Endometrial microvascular endothelial cells (primary cell): ENCODE measurements around the gene CD38. TPM values are rescaled to one million over a fixed set of nuclear protein-coding genes. Genes with fewer than 3 reads are reported as not detected.
"Not testable (repeated sequence)": the region's sequence is repeated elsewhere in the genome, so short reads cannot be mapped to it uniquely, and the experiment has no call there.

ENCODE experiments used
- in situ Hi-C: cut with HindIII; loops from 2 replicates; pipeline ENCODE4 v1.10.0; 2017; ENCODE audit warnings: low sequenced_read_pairs, low pct_unique_long_range_greater_than_20kb; ENCODE audit errors: inconsistent ontology term
- total RNA-seq: library from RNA; depleted of rRNA; stranded (reverse); fragments of >200 nt; gene quantifications from one replicate; pipeline ENCODE4 v1.2.3, GENCODE V29; 2015; ENCODE audit errors: inconsistent ontology term

CD38 gene
- total RNA-seq = under 0.01 TPM

- in situ Hi-C loops = no loop called here
Observed at GRCh38 chr4:15778289-15779241, at the start of gene CD38. TSS of gene CD38 (plus strand) at chr4:15778328. CDS start at chr4:15778415, 87 bp downstream.

- in situ Hi-C loops = no loop called here
Observed at GRCh38 chr4:15729910-15730533, 48.1 kb upstream of the CD38 start.

GRCh38 chr4:15733061-15733460 lies 45.1 kb upstream of the CD38 start:
- in situ Hi-C loops = not testable (repeated sequence)

- in situ Hi-C loops = no loop called here
Observed at GRCh38 chr4:15735536-15735935, 42.6 kb upstream of the CD38 start.

GRCh38 chr4:15736514-15737050 lies 41.5 kb upstream of the CD38 start:
- in situ Hi-C loops = no loop called here

- in situ Hi-C loops = no loop called here
Observed at GRCh38 chr4:15737255-15737654, 40.9 kb upstream of the CD38 start.

GRCh38 chr4:15738877-15739276 lies 39.3 kb upstream of the CD38 start:
- in situ Hi-C loops = no loop called here

GRCh38 chr4:15740764-15741404 lies 37.2 kb upstream of the CD38 start:
- in situ Hi-C loops = no loop called here

- in situ Hi-C loops = no loop called here
Observed at GRCh38 chr4:15742083-15742582, 36.0 kb upstream of the CD38 start.

- in situ Hi-C loops = no loop called here
Observed at GRCh38 chr4:15742637-15743036, 35.5 kb upstream of the CD38 start.

GRCh38 chr4:15744016-15744545 lies 34.0 kb upstream of the CD38 start:
- in situ Hi-C loops = no loop called here

GRCh38 chr4:15746110-15746509 lies 32.0 kb upstream of the CD38 start:
- in situ Hi-C loops = no loop called here

GRCh38 chr4:15749001-15749400 lies 29.1 kb upstream of the CD38 start:
- in situ Hi-C loops = no loop called here

GRCh38 chr4:15751153-15751552 lies 27.0 kb upstream of the CD38 start:
- in situ Hi-C loops = no loop called here

- in situ Hi-C loops = no loop called here
Observed at GRCh38 chr4:15753081-15753480, 25.0 kb upstream of the CD38 start.

GRCh38 chr4:15753786-15754185 lies 24.3 kb upstream of the CD38 start:
- in situ Hi-C loops = no loop called here

GRCh38 chr4:15754323-15754722 lies 23.8 kb upstream of the CD38 start:
- in situ Hi-C loops = no loop called here

GRCh38 chr4:15755321-15756155 lies 22.6 kb upstream of the CD38 start:
- in situ Hi-C loops = no loop called here
